ENCODE measurements around the gene NR1D2.
"Not testable (repeated sequence)": the region's sequence is repeated elsewhere in the genome, so short reads cannot be mapped to it uniquely, and the experiment has no call there.

The NR1D2 gene

GRCh38 chr3:23944861-23945662, at the start of gene NR1D2:
TSS of gene NR1D2 (plus strand) at chr3:23945286. CDS start at chr3:23945579, 293 bp downstream.
- peak; percentile 80 for DNase-seq (ENCODE audit: extremely low spot score)
- ChIA-PET POLR2A (interaction anchor here (1.1 to 5.5 kb wide), 2 partner anchors 22 to 27 kb away, joined by 4 to 62 read pairs; partner anchors contain the start of genes NKIRAS1 and RPL15), CTCF (no interaction called here)
- TF ChIP-seq TARDBP (IDR thresholded peaks at IDR 0.05) = no peak
- TF ChIP-seq FOXA1 (IDR thresholded peaks at IDR 0.05) = no peak
- TF ChIP-seq PKNOX1 (IDR thresholded peaks at IDR 0.05) = no peak
- TF ChIP-seq SUZ12 (IDR thresholded peaks at IDR 0.05) = no peak
- no peak for TF ChIP-seq HDGF (IDR thresholded peaks at IDR 0.05; ENCODE audit: borderline replicate concordance)
- TF ChIP-seq ARNT (IDR thresholded peaks at IDR 0.05) = 0 out of 2 replicates have a peak, but pooled peaks have one; percentile 9
- TF ChIP-seq FOXM1 (IDR thresholded peaks at IDR 0.05; ENCODE audit: borderline replicate concordance) = peak; percentile 59; the same call in 1 of the 2 replicates
- peak; percentile 73 for TF ChIP-seq L3MBTL2 (conservative IDR thresholded peaks at IDR 0.05)

- POLR2A ChIA-PET = interaction anchor here (1.0 kb wide), 1 partner anchor 16 kb away, joined by 3 read pairs; the partner anchor contains the start of genes NKIRAS1 and RPL15
- CTCF ChIA-PET = no interaction called here
- TF ChIP-seq FOXK2 (IDR thresholded peaks at IDR 0.05) (no peak), FOXA1 (IDR thresholded peaks at IDR 0.05) (no peak), TARDBP (IDR thresholded peaks at IDR 0.05) (no peak), L3MBTL2 (conservative IDR thresholded peaks at IDR 0.05) (no peak), PKNOX1 (IDR thresholded peaks at IDR 0.05) (no peak), HDGF (IDR thresholded peaks at IDR 0.05; ENCODE audit: borderline replicate concordance) (no peak), CTBP1 (IDR thresholded peaks at IDR 0.05; ENCODE audit: borderline replicate concordance) (no peak), ARNT (IDR thresholded peaks at IDR 0.05) (no peak), BHLHE40 (IDR thresholded peaks at IDR 0.05; ENCODE audit: borderline replicate concordance) (no peak), ELF4 (IDR thresholded peaks at IDR 0.05) (no peak), LEF1 (IDR thresholded peaks at IDR 0.05; ENCODE audit: borderline replicate concordance) (no peak), NFRKB (IDR thresholded peaks at IDR 0.05) (no peak), SP1 (IDR thresholded peaks at IDR 0.05) (no peak), ZNF384 (IDR thresholded peaks at IDR 0.05) (no peak), SUZ12 (IDR thresholded peaks at IDR 0.05) (no peak), FOXM1 (IDR thresholded peaks at IDR 0.05; ENCODE audit: borderline replicate concordance) (no peak)
Observed at GRCh38 chr3:23900744-23901143, 44.3 kb upstream of the NR1D2 start.

GRCh38 chr3:23904545-23904944, 40.5 kb upstream of the NR1D2 start:
- no peak for TF ChIP-seq NFRKB (IDR thresholded peaks at IDR 0.05)
- no peak for TF ChIP-seq L3MBTL2 (conservative IDR thresholded peaks at IDR 0.05)
- TF ChIP-seq TARDBP (IDR thresholded peaks at IDR 0.05) = no peak
- no peak for TF ChIP-seq HDGF (IDR thresholded peaks at IDR 0.05; ENCODE audit: borderline replicate concordance)
- TF ChIP-seq SP1 (IDR thresholded peaks at IDR 0.05) = no peak
- no peak for TF ChIP-seq SUZ12 (IDR thresholded peaks at IDR 0.05)
- no peak for TF ChIP-seq ELF4 (IDR thresholded peaks at IDR 0.05)
- no peak for TF ChIP-seq FOXA1 (IDR thresholded peaks at IDR 0.05)
- TF ChIP-seq LEF1 (IDR thresholded peaks at IDR 0.05; ENCODE audit: borderline replicate concordance) = no peak
- TF ChIP-seq FOXK2 (IDR thresholded peaks at IDR 0.05) = no peak
- no peak for TF ChIP-seq ARNT (IDR thresholded peaks at IDR 0.05)
- TF ChIP-seq ZNF384 (IDR thresholded peaks at IDR 0.05) = no peak
- TF ChIP-seq FOXM1 (IDR thresholded peaks at IDR 0.05; ENCODE audit: borderline replicate concordance) = no peak
- no peak for TF ChIP-seq CTBP1 (IDR thresholded peaks at IDR 0.05; ENCODE audit: borderline replicate concordance)
- no peak for TF ChIP-seq BHLHE40 (IDR thresholded peaks at IDR 0.05; ENCODE audit: borderline replicate concordance)
- no peak for DNase-seq (ENCODE audit: extremely low spot score)
- ChIA-PET POLR2A (no interaction called here), CTCF (no interaction called here)

More at GRCh38 chr3:23900744-23901143, 44.3 kb upstream of the NR1D2 start:
- no peak for DNase-seq (ENCODE audit: extremely low spot score)

- DNase-seq (ENCODE audit: extremely low spot score) = no peak
- CTCF ChIA-PET = no interaction called here
- POLR2A ChIA-PET = no interaction called here
- TF ChIP-seq CTBP1 (IDR thresholded peaks at IDR 0.05; ENCODE audit: borderline replicate concordance) (no peak), TARDBP (IDR thresholded peaks at IDR 0.05) (no peak), SUZ12 (IDR thresholded peaks at IDR 0.05) (no peak), FOXK2 (IDR thresholded peaks at IDR 0.05) (no peak), ARNT (IDR thresholded peaks at IDR 0.05) (no peak)
Observed at GRCh38 chr3:23909341-23909740, 35.7 kb upstream of the NR1D2 start.

DNA sequence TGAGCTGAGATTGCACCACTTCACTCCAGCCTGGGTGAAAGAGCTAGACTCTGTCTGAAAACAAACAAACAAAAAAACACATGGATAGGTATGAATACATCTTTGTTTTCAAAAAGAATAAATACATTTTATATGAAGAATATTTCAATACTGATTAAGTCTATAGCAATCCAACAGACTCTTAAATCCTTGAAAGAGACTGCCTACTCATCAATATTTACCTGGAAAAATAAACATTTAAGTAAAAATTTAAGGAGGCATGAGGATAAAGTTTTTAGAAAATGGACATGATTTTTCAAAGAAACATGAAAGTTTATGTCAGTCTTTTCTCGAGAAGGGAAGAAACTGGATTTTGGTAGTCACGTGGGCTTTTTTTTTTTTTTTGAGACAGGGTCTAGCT, 33.7 kb upstream of the NR1D2 start:
- TF ChIP-seq ZNF384 (IDR thresholded peaks at IDR 0.05) = no peak
- TF ChIP-seq CTBP1 (IDR thresholded peaks at IDR 0.05; ENCODE audit: borderline replicate concordance) = no peak
- TF ChIP-seq FOXK2 (IDR thresholded peaks at IDR 0.05) = no peak
- CTCF ChIA-PET = no interaction called here
- POLR2A ChIA-PET = no interaction called here
- DNase-seq (ENCODE audit: extremely low spot score) = no peak

- CTCF ChIA-PET; DNase-seq (ENCODE audit: extremely low spot score); POLR2A ChIA-PET: not testable (repeated sequence)
Observed at GRCh38 chr3:23912335-23912734, 32.8 kb upstream of the NR1D2 start.

GRCh38 chr3:23913182-23913581, 31.9 kb upstream of the NR1D2 start:
- TF ChIP-seq NFRKB (IDR thresholded peaks at IDR 0.05) (no peak), L3MBTL2 (conservative IDR thresholded peaks at IDR 0.05) (no peak), SUZ12 (IDR thresholded peaks at IDR 0.05) (no peak), ARNT (IDR thresholded peaks at IDR 0.05) (no peak), ZNF384 (IDR thresholded peaks at IDR 0.05) (no peak), LEF1 (IDR thresholded peaks at IDR 0.05; ENCODE audit: borderline replicate concordance) (no peak), FOXK2 (IDR thresholded peaks at IDR 0.05) (no peak), ELF4 (IDR thresholded peaks at IDR 0.05) (no peak), FOXM1 (IDR thresholded peaks at IDR 0.05; ENCODE audit: borderline replicate concordance) (no peak), HDGF (IDR thresholded peaks at IDR 0.05; ENCODE audit: borderline replicate concordance) (no peak), CTBP1 (IDR thresholded peaks at IDR 0.05; ENCODE audit: borderline replicate concordance) (no peak), BHLHE40 (IDR thresholded peaks at IDR 0.05; ENCODE audit: borderline replicate concordance) (no peak), SP1 (IDR thresholded peaks at IDR 0.05) (no peak), PKNOX1 (IDR thresholded peaks at IDR 0.05) (no peak)
- no peak for DNase-seq (ENCODE audit: extremely low spot score)
- ChIA-PET CTCF (no interaction called here), POLR2A (no interaction called here)
